GM12875 (cell line): ENCODE results near the gene ULBP2.
"Not testable (repeated sequence)": the region's sequence is repeated elsewhere in the genome, so short reads cannot be mapped to it uniquely, and the experiment has no call there.

Source experiments
- H3K4me3 ChIP-seq: one replicate; pipeline ENCODE4 v1.5.1; 2011; ENCODE audit warnings: low read depth, low read length, control low read depth
- CTCF ChIP-seq: IDR thresholded peaks from 2 replicates; pipeline ENCODE4 v1.5.1; 2011; ENCODE audit warnings: low read depth, mild to moderate bottlenecking, control low read depth, inconsistent platforms, low read length, moderate library complexity, borderline replicate concordance; ENCODE audit not compliant: insufficient read depth

The ULBP2 gene

GRCh38 chr6:149904661-149905370 lies 37.0 kb upstream of the ULBP2 start:
- no peak for TF ChIP-seq CTCF
- no peak overlapping the region for H3K4me3 ChIP-seq

DNA sequence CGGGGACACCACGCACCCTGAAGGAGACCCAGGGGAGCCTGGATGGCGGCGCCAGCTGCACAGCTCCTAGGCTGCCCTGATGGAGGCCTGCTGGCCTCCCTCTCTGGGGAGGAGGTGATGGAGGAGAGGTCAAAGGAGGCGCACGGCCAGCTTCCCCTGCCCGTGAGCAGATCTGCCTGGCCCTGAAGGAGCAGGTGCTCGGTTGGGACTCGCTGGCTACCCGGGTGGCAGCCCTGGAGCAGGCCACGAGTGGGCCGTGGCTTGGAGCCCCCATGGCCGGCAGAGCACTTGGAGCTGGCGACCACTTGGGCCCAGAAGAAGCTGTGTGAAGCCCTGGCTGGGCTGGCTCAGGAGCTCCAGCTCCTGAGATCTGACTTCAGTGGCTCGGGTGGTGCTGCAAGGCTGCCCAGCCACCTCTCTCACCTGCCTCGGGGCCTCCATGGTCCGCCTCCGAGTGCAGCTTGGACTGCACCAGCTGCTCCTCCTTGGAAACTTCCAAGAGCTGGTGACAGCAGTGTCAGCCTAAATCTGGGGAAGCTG lies 36.4 kb upstream of the ULBP2 start:
- H3K4me3 ChIP-seq = no peak overlapping the region
- TF ChIP-seq CTCF = no peak

DNA sequence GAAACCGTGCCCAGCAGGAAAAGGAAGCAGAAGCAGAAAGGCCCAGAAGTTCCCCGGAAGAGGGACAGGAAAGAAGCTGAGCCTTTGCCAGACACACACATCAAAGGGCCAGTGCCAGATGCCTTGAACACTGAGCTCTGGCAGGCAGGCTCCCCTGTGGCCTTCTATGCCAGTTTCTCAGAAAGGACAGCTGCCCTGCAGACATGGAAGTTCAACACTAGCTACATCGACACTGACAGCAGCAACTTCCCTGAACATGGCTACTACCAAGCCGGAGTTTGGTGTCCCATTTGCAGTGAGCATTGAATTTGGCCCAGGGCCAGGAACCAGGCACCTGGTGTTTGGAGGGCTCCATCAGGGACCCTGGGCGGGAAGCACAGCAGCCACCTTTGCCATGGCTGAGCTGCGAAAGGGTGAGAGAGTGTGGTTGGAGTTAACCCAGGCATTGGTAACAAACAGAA lies 35.9 kb upstream of the ULBP2 start:
- TF ChIP-seq CTCF = no peak
- H3K4me3 ChIP-seq = no peak overlapping the region

GRCh38 chr6:149906405-149906804 lies 35.4 kb upstream of the ULBP2 start:
- H3K4me3 ChIP-seq = no peak overlapping the region
- no peak for TF ChIP-seq CTCF

DNA sequence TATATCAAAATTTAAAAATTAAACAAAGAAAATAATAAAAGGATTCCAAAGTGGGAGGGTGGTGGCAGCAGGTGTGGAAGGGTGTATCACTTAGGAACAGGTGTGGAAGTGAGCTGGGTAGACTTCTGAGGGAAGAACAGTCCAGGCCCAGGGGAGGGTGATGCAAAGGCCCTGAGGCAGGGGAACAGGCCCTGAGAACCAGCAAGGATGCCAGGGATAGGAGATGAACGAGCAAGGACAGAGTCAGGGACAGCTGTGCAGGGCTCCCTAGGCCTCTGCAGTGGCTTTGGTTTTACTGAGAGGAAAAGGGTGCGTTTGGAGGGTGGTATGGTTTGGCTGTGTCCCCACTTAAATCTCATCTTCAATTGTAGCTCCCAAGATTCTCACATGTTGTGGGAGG lies 34.5 kb upstream of the ULBP2 start:
- no peak for TF ChIP-seq CTCF
- H3K4me3 ChIP-seq = no peak overlapping the region

- not testable (repeated sequence) for H3K4me3 ChIP-seq
Observed at GRCh38 chr6:149908480-149908879, 33.3 kb upstream of the ULBP2 start.

- TF ChIP-seq CTCF = no peak
- H3K4me3 ChIP-seq = no peak overlapping the region
Observed at GRCh38 chr6:149909701-149910470, 31.9 kb upstream of the ULBP2 start.
